Metanephros (tissue), 2 donors: ENCODE results near the gene NAA10. TPM values are rescaled to one million over a fixed set of nuclear protein-coding genes. Genes with fewer than 3 reads are reported as not detected.

ENCODE experiments used
- small RNA-seq: library from RNA; depleted of rRNA; stranded (forward); fragments of <200 nt; gene quantifications from one replicate; pipeline ENCODE3, GENCODE V24; 2014; ENCODE audit warnings: low replicate concordance
- total RNA-seq: library from RNA; depleted of rRNA; stranded (reverse); fragments of >200 nt; gene quantifications from one replicate; pipeline ENCODE4 v1.2.3, GENCODE V29; 2014

The NAA10 gene
- 47.4 TPM for total RNA-seq

GRCh38 chrX:153934762-153935325 lies at the start of gene NAA10:
Gene NAA10 (minus strand): TSS chrX:153935037. CDS start chrX:153934904, 133 bp downstream.

DNA sequence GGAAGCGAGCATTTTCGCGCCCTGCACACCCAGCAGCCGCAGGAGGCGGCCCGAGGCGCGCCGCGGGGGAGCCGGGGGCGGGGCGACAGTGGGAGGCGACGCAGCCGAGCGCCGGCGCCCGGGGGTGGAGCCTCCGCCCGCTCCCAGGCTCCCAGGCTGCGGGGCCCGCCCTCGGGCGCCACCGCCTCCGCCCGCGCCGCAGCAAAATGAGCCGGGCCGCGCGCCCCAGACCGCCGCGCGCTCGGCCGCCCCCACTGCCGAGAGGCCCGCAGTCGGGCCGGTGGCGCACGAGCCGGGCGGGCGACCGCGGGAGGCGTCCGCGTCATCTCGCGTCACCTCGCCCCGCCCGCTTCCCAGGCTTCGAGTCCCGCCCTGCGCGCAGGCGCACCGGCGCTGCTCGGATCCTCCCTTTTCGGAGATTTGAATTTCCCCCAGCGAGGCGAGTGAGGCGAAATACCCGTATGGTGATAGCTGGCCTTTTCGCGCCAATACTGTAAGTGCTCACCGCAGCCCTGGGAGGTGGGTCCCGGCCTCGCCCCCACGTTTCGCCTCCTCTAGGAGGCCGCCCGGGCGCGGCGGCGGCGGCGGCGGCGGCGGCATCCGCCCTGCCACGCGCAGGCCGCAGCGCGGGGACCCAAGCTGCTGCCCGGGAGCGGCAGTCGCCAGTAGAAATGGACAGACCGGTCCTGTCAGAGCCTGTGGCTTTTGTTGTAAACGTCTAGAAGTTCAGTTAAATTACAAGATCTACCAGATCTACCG lies 37.7 kb upstream of the NAA10 start, which contains the start of gene TMEM187:
TMEM187 (plus strand) TSS at position 387 of the 759 bp plus-strand sequence. CDS start 9,309 bp downstream, outside the sequence.

DNA sequence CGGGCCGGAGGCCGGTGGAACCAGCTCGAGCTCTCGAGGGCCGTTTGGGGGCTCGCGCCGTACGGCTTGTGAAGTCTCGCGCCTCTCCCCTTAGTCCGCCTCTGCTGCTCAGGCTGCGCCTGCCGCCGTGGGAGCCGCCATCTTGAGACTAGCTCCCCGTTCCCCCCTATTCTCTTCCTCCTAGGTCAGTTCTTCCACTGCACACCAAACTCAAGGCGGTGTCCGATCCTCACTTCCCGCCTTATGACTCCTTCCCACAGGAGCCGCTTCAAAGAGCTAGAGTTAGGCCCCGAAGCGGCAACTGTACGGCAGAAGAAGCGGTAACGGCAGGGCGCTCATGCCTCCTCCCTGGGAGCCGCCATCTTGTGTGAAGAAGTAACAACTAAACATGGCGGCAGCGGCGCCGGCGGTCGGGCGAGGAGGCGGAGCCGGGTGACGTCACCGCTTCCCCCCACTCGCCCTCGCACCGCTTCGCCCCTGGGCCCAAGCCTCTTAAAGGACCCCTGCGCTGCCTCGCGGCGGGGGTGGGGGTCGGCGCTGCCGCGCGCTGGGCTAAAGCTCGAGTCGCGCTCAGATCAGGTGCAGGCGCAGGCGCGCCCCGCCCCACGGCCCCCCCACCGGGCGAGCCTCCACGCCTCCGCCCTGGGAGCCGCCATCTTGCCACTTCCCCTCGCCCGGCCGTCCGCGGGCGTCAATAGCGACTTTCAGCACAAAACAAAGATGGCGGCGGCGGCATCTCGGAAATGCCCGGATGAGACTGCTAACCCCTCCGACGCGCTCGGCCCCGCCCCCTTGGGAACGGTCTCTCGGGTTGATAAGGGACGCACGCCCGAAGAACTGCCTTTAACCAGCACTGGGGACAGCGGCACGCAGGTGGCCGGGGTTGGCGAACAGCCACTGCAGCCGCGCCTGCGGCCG lies 36.9 kb upstream of the NAA10 start, which contains the start of gene HCFC1:
HCFC1 (minus strand) TSS at position 369 of the 918 bp plus-strand sequence. CDS start 978 bp downstream, outside the sequence.

DNA sequence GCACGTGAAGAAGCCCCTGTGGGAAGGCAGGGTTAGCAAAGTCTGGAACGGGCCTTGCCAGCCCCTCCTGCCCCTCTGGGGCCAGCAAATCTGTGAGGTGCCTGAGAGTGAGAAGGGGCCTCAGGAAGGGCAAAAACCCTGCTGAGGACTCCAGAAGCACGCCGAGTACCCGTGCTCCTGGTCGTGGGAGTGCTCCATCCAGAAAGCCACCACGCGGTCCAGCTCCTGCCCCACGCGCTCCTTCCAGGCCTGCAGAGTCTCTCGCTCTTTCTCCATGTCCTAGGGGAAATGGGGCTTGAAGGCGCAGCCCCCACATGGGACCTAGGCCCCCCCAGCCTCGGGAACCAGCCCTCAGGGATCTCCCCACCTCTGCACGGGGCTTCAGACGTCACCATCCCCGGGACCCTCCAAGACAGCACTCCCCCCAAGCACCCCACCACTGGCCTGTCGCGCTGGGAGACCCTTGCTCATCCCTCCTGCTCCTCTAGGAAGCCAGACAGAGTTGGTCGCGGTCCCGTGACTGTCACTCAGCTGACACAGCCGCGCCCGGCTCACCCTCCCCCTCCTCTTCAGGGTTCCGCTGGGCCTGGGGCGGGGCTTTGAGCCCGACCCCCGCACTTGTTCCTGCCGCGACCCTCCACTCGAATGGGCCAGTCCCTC lies 9.4 kb upstream of the NAA10 start, which contains the start of gene RENBP:
RENBP (minus strand) TSS at position 504 of the 660 bp plus-strand sequence; CDS start at position 471, 33 bp downstream.

GRCh38 chrX:153925739-153926551 lies 8.9 kb downstream of the NAA10 start, which contains the start of gene ARHGAP4:
Gene ARHGAP4 (minus strand): TSS chrX:153926264. CDS start chrX:153926202, 62 bp downstream.

GRCh38 chrX:153903991-153904957 lies 30.6 kb downstream of the NAA10 start, which contains the start of gene AVPR2:
Gene AVPR2 (plus strand): TSS chrX:153904673. CDS start chrX:153905146, 473 bp downstream.

GRCh38 chrX:153885968-153886903 lies 48.6 kb downstream of the NAA10 start, which contains the start of gene L1CAM:
Gene L1CAM (minus strand): TSS chrX:153886173. CDS start chrX:153875836, 10,337 bp downstream.

Small RNA genes within 50 kb of the gene (small RNA-seq; reads per million reads assigned to genes)
- not detected for gene MIR3202-1

Other genes starting within 250 kb of the NAA10 start
- 40.9 TPM for gene SLC6A8, start 247.1 kb downstream of the NAA10 start, total RNA-seq
- 94.9 TPM for gene BCAP31, start 210.7 kb downstream of the NAA10 start, total RNA-seq
- 10.8 TPM for gene ABCD1, start 210.2 kb downstream of the NAA10 start, total RNA-seq
- gene PLXNB3, start 170.8 kb downstream of the NAA10 start, total RNA-seq: 2.5 TPM
- gene SRPK3, start 154.0 kb downstream of the NAA10 start, total RNA-seq: 15.1 TPM
- 70.3 TPM for gene IDH3G, start 140.7 kb downstream of the NAA10 start, total RNA-seq
- 91.8 TPM for gene SSR4, start 140.4 kb downstream of the NAA10 start, total RNA-seq
- gene PDZD4, start 104.5 kb downstream of the NAA10 start, total RNA-seq: 10.6 TPM
- 38.7 TPM for gene L1CAM, start 48.9 kb downstream of the NAA10 start, total RNA-seq
- 4.1 TPM for gene AVPR2, start 30.4 kb downstream of the NAA10 start, total RNA-seq
- 54.8 TPM for gene ARHGAP4, start 8.8 kb downstream of the NAA10 start, total RNA-seq
- 13.3 TPM for gene RENBP, start 9.6 kb upstream of the NAA10 start, total RNA-seq
- 56.3 TPM for gene HCFC1, start 36.8 kb upstream of the NAA10 start, total RNA-seq
- gene TMEM187, start 37.7 kb upstream of the NAA10 start, total RNA-seq: 4.3 TPM
- 32.6 TPM for gene IRAK1, start 84.9 kb upstream of the NAA10 start, total RNA-seq
- 30.7 TPM for gene MECP2, start 162.7 kb upstream of the NAA10 start, total RNA-seq
- not detected for gene OPN1LW, start 209.2 kb upstream of the NAA10 start, total RNA-seq
- not detected for gene OPN1MW, start 247.6 kb upstream of the NAA10 start, total RNA-seq